Adrenal gland (tissue), 5 donors: ENCODE results near the gene FMO4.

Experiments used
- POLR2A ChIP-seq, 2 donors: fragments of 450-650 bp; IDR thresholded peaks; one replicate each; pipeline ENCODE4 v1.6.1; 2017; ENCODE audit warnings: antibody characterized with exemption in 2 of 2, mild to moderate bottlenecking in 2 of 2, moderate library complexity in 1 of 2
- TF ChIP-seq, protein P1 (sequence below), 6 experiments: fragments of 450-650 bp in 4 of 6; fragments of 200-600 bp in 2 of 6; sonication (generic) in 1 of 6; IDR thresholded peaks; 1 replicate in 5 of 6; 2 replicates in 1 of 6; pipeline versions ENCODE4 v1.5.1 to v1.8.0; 2016 to 2021; ENCODE audit warnings: antibody characterized with exemption in 6 of 6, mild to moderate bottlenecking in 2 of 6, moderate library complexity in 1 of 6
- donor health status: DM: no; HTN: no; CAD: no.

DNA sequence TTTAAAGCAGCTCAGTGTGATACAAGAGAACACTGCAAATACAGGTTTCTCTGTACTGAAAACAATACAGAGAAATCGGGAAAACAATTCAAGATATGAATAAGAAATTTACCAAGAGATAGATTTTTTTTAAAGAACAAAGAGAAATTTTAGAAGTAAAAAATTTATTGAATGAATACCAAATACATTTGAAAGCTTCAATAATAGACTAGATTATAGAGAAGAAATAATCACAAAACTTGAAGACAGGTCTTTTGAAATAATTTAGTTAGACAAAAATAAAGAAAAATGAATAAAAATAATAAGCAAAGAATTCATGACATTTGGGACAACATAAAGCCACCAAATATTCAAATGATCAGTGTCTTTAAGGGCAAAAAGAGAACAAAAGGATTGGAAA lies 13.6 kb upstream of the FMO4 start:
- TF ChIP-seq, protein P1, sequence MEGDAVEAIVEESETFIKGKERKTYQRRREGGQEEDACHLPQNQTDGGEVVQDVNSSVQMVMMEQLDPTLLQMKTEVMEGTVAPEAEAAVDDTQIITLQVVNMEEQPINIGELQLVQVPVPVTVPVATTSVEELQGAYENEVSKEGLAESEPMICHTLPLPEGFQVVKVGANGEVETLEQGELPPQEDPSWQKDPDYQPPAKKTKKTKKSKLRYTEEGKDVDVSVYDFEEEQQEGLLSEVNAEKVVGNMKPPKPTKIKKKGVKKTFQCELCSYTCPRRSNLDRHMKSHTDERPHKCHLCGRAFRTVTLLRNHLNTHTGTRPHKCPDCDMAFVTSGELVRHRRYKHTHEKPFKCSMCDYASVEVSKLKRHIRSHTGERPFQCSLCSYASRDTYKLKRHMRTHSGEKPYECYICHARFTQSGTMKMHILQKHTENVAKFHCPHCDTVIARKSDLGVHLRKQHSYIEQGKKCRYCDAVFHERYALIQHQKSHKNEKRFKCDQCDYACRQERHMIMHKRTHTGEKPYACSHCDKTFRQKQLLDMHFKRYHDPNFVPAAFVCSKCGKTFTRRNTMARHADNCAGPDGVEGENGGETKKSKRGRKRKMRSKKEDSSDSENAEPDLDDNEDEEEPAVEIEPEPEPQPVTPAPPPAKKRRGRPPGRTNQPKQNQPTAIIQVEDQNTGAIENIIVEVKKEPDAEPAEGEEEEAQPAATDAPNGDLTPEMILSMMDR (IDR thresholded peaks at IDR 0.05) = no peak
- no peak for TF ChIP-seq POLR2A (IDR thresholded peaks at IDR 0.05)
